Peyer's patch (tissue), 4 donors: Measurements from ENCODE around the gene CALR. TPM values are rescaled to one million over a fixed set of nuclear protein-coding genes. Genes with fewer than 3 reads are reported as not detected.
"Not testable (repeated sequence)": the region's sequence is repeated elsewhere in the genome, so short reads cannot be mapped to it uniquely, and the experiment has no call there.

ENCODE experiments used
- DNase-seq, 3 donors: peaks; one replicate each; pipeline ENCODE4 v3.0.0-alpha.2; 2017 to 2019
- H3K27ac ChIP-seq, 4 donors: fragments of 200-600 bp; sonication (generic); one replicate each; pipeline ENCODE4 v1.5.1; 2016 to 2019
- H3K27me3 ChIP-seq, 2 donors: fragments of 200-600 bp; sonication (generic); one replicate each; pipeline ENCODE4 v1.5.1; 2019
- H3K36me3 ChIP-seq, 3 donors: fragments of 200-600 bp; sonication (generic); one replicate each; pipeline ENCODE4 v1.5.1; 2016 to 2019
- H3K4me1 ChIP-seq, 4 donors: fragments of 200-600 bp; sonication (generic); one replicate each; pipeline ENCODE4 v1.5.1; 2016 to 2019
- H3K4me3 ChIP-seq, 4 donors: fragments of 200-600 bp; sonication (generic); 1 replicate in 3 of 4; 2 replicates in 1 of 4; pipeline ENCODE4 v1.5.1; 2016 to 2019; ENCODE audit warnings: mild to moderate bottlenecking in 1 of 4
- H3K9me3 ChIP-seq, 4 donors: fragments of 200-600 bp; sonication (generic); one replicate each; pipeline ENCODE4 v1.5.1; 2016 to 2019; ENCODE audit warnings: mild to moderate bottlenecking in 1 of 4
- CTCF ChIP-seq, 6 experiments: fragments of 450-650 bp in 4 of 6; fragments of 200-600 bp in 2 of 6; sonication (generic) in 1 of 6; IDR thresholded peaks; one replicate each; pipeline ENCODE4 v1.5.1; 2017 to 2019; ENCODE audit warnings: antibody characterized with exemption in 6 of 6, mild to moderate bottlenecking in 3 of 6, moderate library complexity in 1 of 6
- POLR2A ChIP-seq, 2 donors: fragments of 450-650 bp; IDR thresholded peaks; one replicate each; pipeline ENCODE4 v1.5.1; 2017; ENCODE audit warnings: antibody characterized with exemption in 2 of 2, mild to moderate bottlenecking in 2 of 2, moderate library complexity in 2 of 2
- total RNA-seq, 4 donors: library from RNA; depleted of rRNA; stranded (reverse); fragments of >200 nt; gene quantifications; one replicate each; pipeline ENCODE4 v1.1.0, GENCODE V29; 2016

The CALR gene
- total RNA-seq, 4 donors from 2014 or later: 253 to 369 (median 359) TPM

GRCh38 chr19:12975221-12975741, 36.9 kb downstream of the CALR start:
- Histone ChIP-seq H3K27me3 (no peaks in the 10 kb centered on the region), H3K4me3 (no peak overlapping the region), H3K27ac (no peak overlapping the region), H3K9me3 (no peaks in the 10 kb centered on the region), H3K4me1 (peaks cover 0 to 4% (median 0%) of the 10 kb centered on the region in 4 donors), H3K36me3 (no peaks in the 10 kb centered on the region)
- DNase-seq: no peak
- no peak for TF ChIP-seq CTCF (IDR thresholded peaks at IDR 0.05)
- no peak for TF ChIP-seq POLR2A (IDR thresholded peaks at IDR 0.05)

- not testable (repeated sequence) for DNase-seq, H3K4me3 ChIP-seq, H3K4me1 ChIP-seq, H3K27me3 ChIP-seq, H3K36me3 ChIP-seq, H3K9me3 ChIP-seq, H3K27ac ChIP-seq
Measured at GRCh38 chr19:12976109-12976508, 37.7 kb downstream of the CALR start.

- Histone ChIP-seq H3K4me1 (peaks cover 6 to 17% (median 12%) of the 10 kb centered on the region in 4 donors), H3K36me3 (no peaks in the 10 kb centered on the region), H3K4me3 (no peak overlapping the region), H3K27ac (no peak overlapping the region), H3K27me3 (no peaks in the 10 kb centered on the region), H3K9me3 (no peaks in the 10 kb centered on the region)
- TF ChIP-seq POLR2A (IDR thresholded peaks at IDR 0.05) (no peak), CTCF (IDR thresholded peaks at IDR 0.05) (no peak)
- no peak for DNase-seq
Measured at GRCh38 chr19:12979974-12980373, 41.6 kb downstream of the CALR start.

GRCh38 chr19:12982648-12983047, 44.2 kb downstream of the CALR start:
- Histone ChIP-seq H3K27me3 (no peaks in the 10 kb centered on the region), H3K9me3 (no peaks in the 10 kb centered on the region), H3K27ac (no peak overlapping the region), H3K4me3 (no peak overlapping the region), H3K4me1 (peaks cover 11 to 29% (median 15%) of the 10 kb centered on the region in 4 donors), H3K36me3 (no peaks in the 10 kb centered on the region)
- DNase-seq: no peak
- TF ChIP-seq POLR2A (IDR thresholded peaks at IDR 0.05) (no peak), CTCF (IDR thresholded peaks at IDR 0.05) (no peak)

GRCh38 chr19:12983091-12983490, 44.7 kb downstream of the CALR start:
- Histone ChIP-seq H3K27ac (no peak overlapping the region), H3K4me1 (peaks cover 8 to 29% (median 15%) of the 10 kb centered on the region in 4 donors), H3K27me3 (no peaks in the 10 kb centered on the region), H3K4me3 (peak overlapping the region in 3 of 4 donors; percentile 24 to 38 (median 36)), H3K9me3 (no peaks in the 10 kb centered on the region), H3K36me3 (no peaks in the 10 kb centered on the region)
- TF ChIP-seq POLR2A (IDR thresholded peaks at IDR 0.05): no peak
- no peak for TF ChIP-seq CTCF (IDR thresholded peaks at IDR 0.05)
- DNase-seq: no peak

GRCh38 chr19:12983542-12984142, 45.2 kb downstream of the CALR start:
- H3K27ac ChIP-seq: no peak overlapping the region
- no peaks in the 10 kb centered on the region for H3K9me3 ChIP-seq
- H3K4me1 ChIP-seq: peaks cover 8 to 29% (median 15%) of the 10 kb centered on the region in 4 donors
- H3K36me3 ChIP-seq: no peaks in the 10 kb centered on the region
- H3K4me3 ChIP-seq: peak overlapping the region in 3 of 4 donors; percentile 24 to 38 (median 36)
- TF ChIP-seq POLR2A (IDR thresholded peaks at IDR 0.05) (no peak), CTCF (IDR thresholded peaks at IDR 0.05) (peak; percentile 90 to 99 (median 96))
- H3K27me3 ChIP-seq: no peaks in the 10 kb centered on the region
- DNase-seq: peak; percentile 72 to 91 (median 88)
